ENCODE results near the gene PARD3.

DNA sequence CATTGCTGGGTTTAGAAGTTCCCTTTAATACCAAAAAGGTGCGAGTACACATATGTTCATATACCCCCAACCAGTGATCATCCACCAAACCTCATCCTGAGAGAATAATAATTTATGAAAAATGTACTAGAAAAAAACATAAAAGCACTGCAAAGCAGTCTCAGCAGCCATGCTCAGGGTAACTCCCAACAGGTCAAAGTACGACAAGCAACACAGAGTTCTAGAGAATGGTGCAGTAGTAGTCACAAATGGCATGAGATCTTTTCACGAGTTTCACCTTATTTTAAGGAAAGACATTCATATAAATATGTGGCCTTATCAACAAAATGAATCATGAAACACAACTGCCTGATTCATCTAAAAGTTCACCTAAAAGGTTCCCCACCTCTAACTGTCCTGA is 338.5 kb downstream of the PARD3 start:
- TF ChIP-seq, protein P1, sequence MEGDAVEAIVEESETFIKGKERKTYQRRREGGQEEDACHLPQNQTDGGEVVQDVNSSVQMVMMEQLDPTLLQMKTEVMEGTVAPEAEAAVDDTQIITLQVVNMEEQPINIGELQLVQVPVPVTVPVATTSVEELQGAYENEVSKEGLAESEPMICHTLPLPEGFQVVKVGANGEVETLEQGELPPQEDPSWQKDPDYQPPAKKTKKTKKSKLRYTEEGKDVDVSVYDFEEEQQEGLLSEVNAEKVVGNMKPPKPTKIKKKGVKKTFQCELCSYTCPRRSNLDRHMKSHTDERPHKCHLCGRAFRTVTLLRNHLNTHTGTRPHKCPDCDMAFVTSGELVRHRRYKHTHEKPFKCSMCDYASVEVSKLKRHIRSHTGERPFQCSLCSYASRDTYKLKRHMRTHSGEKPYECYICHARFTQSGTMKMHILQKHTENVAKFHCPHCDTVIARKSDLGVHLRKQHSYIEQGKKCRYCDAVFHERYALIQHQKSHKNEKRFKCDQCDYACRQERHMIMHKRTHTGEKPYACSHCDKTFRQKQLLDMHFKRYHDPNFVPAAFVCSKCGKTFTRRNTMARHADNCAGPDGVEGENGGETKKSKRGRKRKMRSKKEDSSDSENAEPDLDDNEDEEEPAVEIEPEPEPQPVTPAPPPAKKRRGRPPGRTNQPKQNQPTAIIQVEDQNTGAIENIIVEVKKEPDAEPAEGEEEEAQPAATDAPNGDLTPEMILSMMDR (IDR thresholded peaks at IDR 0.05; ENCODE audit: borderline replicate concordance, extremely low read depth, low read length, poor library complexity, severe bottlenecking), result no peak
- no peak for TF ChIP-seq EZH2 (IDR thresholded peaks at IDR 0.05; ENCODE audit: borderline replicate concordance, low read depth, low read length, severe bottlenecking)
